Mammary epithelial cell (primary cell): ENCODE data around the gene DNAJC15.

ENCODE experiments used
- EZH2 ChIP-seq: IDR thresholded peaks from 2 replicates; pipeline ENCODE4 v1.6.1; 2012; ENCODE audit warnings: low read length, inconsistent platforms, borderline replicate concordance
- TF ChIP-seq, protein P1 (sequence below), 2 donors: IDR thresholded peaks in 1 of 2; conservative IDR thresholded peaks in 1 of 2; 2 replicates each; pipeline ENCODE4 v1.5.1; 2011 to 2012; ENCODE audit warnings: inconsistent platforms in 2 of 2, low read length in 2 of 2, mild to moderate bottlenecking in 2 of 2, control low read depth in 1 of 2, low read depth in 1 of 2; ENCODE audit not compliant: insufficient read depth in 1 of 2; ENCODE audit errors: extremely low read depth in 1 of 2

- TF ChIP-seq, protein P1, sequence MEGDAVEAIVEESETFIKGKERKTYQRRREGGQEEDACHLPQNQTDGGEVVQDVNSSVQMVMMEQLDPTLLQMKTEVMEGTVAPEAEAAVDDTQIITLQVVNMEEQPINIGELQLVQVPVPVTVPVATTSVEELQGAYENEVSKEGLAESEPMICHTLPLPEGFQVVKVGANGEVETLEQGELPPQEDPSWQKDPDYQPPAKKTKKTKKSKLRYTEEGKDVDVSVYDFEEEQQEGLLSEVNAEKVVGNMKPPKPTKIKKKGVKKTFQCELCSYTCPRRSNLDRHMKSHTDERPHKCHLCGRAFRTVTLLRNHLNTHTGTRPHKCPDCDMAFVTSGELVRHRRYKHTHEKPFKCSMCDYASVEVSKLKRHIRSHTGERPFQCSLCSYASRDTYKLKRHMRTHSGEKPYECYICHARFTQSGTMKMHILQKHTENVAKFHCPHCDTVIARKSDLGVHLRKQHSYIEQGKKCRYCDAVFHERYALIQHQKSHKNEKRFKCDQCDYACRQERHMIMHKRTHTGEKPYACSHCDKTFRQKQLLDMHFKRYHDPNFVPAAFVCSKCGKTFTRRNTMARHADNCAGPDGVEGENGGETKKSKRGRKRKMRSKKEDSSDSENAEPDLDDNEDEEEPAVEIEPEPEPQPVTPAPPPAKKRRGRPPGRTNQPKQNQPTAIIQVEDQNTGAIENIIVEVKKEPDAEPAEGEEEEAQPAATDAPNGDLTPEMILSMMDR (conservative IDR thresholded peaks at IDR 0.05 in 1 of 2, IDR thresholded peaks at IDR 0.05 in 1 of 2; ENCODE audit: extremely low read depth in 1 of 2, insufficient read depth in 1 of 2, low read depth in 1 of 2, low read length in 2 of 2) = no peak
- no peak for TF ChIP-seq EZH2
These were observed 22.9 kb downstream of the DNAJC15 start for GRCh38 chr13:43046259-43046658.
